Endothelial cell (in vitro differentiated cells): ENCODE data around the gene CROCC. TPM values are rescaled to one million over a fixed set of nuclear protein-coding genes. Genes with fewer than 3 reads are reported as not detected.
"Not testable (repeated sequence)": the region's sequence is repeated elsewhere in the genome, so short reads cannot be mapped to it uniquely, and the experiment has no call there.

ENCODE experiments used
- DNase-seq: peaks from one replicate; pipeline ENCODE4 v3.0.0; 2021; ENCODE audit warnings: low spot score
- H3K27ac Mint-ChIP-seq: one replicate; pipeline ENCODE4 v1.8.0; 2021; ENCODE audit warnings: mixed read lengths, inconsistent platforms; ENCODE audit not compliant: unreplicated experiment
- H3K27me3 Mint-ChIP-seq: one replicate; pipeline ENCODE4 v1.8.0; 2021; ENCODE audit warnings: mild to moderate bottlenecking, moderate library complexity, mixed read lengths, inconsistent platforms; ENCODE audit not compliant: unreplicated experiment
- H3K36me3 Mint-ChIP-seq: one replicate; pipeline ENCODE4 v1.8.0; 2021; ENCODE audit warnings: mild to moderate bottlenecking, low read depth, mixed read lengths, inconsistent platforms; ENCODE audit not compliant: unreplicated experiment
- H3K4me1 Mint-ChIP-seq: one replicate; pipeline ENCODE4 v1.8.0; 2021; ENCODE audit warnings: mild to moderate bottlenecking, mixed read lengths, inconsistent platforms; ENCODE audit not compliant: unreplicated experiment
- H3K4me3 Mint-ChIP-seq: one replicate; pipeline ENCODE4 v1.8.0; 2021; ENCODE audit warnings: mild to moderate bottlenecking, mixed read lengths, inconsistent platforms; ENCODE audit not compliant: unreplicated experiment
- H3K9me3 Mint-ChIP-seq: one replicate; pipeline ENCODE4 v1.8.0; 2021; ENCODE audit warnings: mixed read lengths, inconsistent platforms; ENCODE audit not compliant: unreplicated experiment
- CTCF ChIP-seq: fragments of 200-600 bp; sonication (generic); IDR thresholded peaks from one replicate; pipeline ENCODE4 v1.5.0; 2021; ENCODE audit warnings: antibody characterized with exemption; ENCODE audit not compliant: unreplicated experiment
- total RNA-seq: library from RNA; stranded (reverse); fragmentation: NEBNext Ultra II Directional; extraction: Animal tissue kit (Norgen Biotek cat#: 25700); gene quantifications from one replicate; pipeline ENCODE4 v1.2.1, GENCODE V29; 2021; ENCODE audit not compliant: unreplicated experiment

Gene CROCC
- total RNA-seq, 1 donor from 2014 or later, result 38.9 TPM

GRCh38 chr1:16952376-16952775 is 30.6 kb downstream of the CROCC start:
- not testable (repeated sequence) for DNase-seq, H3K36me3 Mint-ChIP-seq, H3K4me3 Mint-ChIP-seq, H3K27me3 Mint-ChIP-seq, H3K9me3 Mint-ChIP-seq, H3K27ac Mint-ChIP-seq, H3K4me1 Mint-ChIP-seq

GRCh38 chr1:16954579-16954978 is 32.8 kb downstream of the CROCC start:
- H3K4me3 Mint-ChIP-seq, result no peak overlapping the region
- H3K4me1 Mint-ChIP-seq, result no peaks in the 10 kb centered on the region
- no peak for DNase-seq
- no peaks in the 10 kb centered on the region for H3K9me3 Mint-ChIP-seq
- no peak for TF ChIP-seq CTCF
- no peak overlapping the region for H3K27ac Mint-ChIP-seq
- no peaks in the 10 kb centered on the region for H3K36me3 Mint-ChIP-seq
- peaks cover 2% of the 10 kb centered on the region for H3K27me3 Mint-ChIP-seq

- no peak for DNase-seq
Observed at GRCh38 chr1:16955186-16955585, 33.5 kb downstream of the CROCC start.

GRCh38 chr1:16956775-16957174 is 35.0 kb downstream of the CROCC start:
- Mint-ChIP-seq H3K27ac (no peak overlapping the region), H3K36me3 (no peaks in the 10 kb centered on the region), H3K27me3 (peaks cover 2% of the 10 kb centered on the region), H3K4me1 (no peaks in the 10 kb centered on the region), H3K4me3 (no peak overlapping the region), H3K9me3 (no peaks in the 10 kb centered on the region)
- TF ChIP-seq CTCF, result no peak
- no peak for DNase-seq

More at GRCh38 chr1:16955186-16955585, 33.5 kb downstream of the CROCC start:
- H3K4me1 Mint-ChIP-seq, result no peaks in the 10 kb centered on the region
- H3K27me3 Mint-ChIP-seq, result peaks cover 2% of the 10 kb centered on the region
- H3K27ac Mint-ChIP-seq, result no peak overlapping the region
- H3K9me3 Mint-ChIP-seq, result no peaks in the 10 kb centered on the region
- H3K4me3 Mint-ChIP-seq, result no peak overlapping the region
- TF ChIP-seq CTCF, result no peak
- no peaks in the 10 kb centered on the region for H3K36me3 Mint-ChIP-seq

- peaks cover 2% of the 10 kb centered on the region for H3K27me3 Mint-ChIP-seq
- H3K4me3 Mint-ChIP-seq, result no peak overlapping the region
- H3K36me3 Mint-ChIP-seq, result no peaks in the 10 kb centered on the region
- TF ChIP-seq CTCF, result no peak
- H3K27ac Mint-ChIP-seq, result no peak overlapping the region
- no peaks in the 10 kb centered on the region for H3K9me3 Mint-ChIP-seq
- H3K4me1 Mint-ChIP-seq, result no peaks in the 10 kb centered on the region
- DNase-seq, result no peak
Observed at GRCh38 chr1:16957731-16958130, 36.0 kb downstream of the CROCC start.

- no peak for TF ChIP-seq CTCF
- no peaks in the 10 kb centered on the region for H3K4me1 Mint-ChIP-seq
- no peak overlapping the region for H3K27ac Mint-ChIP-seq
- H3K9me3 Mint-ChIP-seq, result no peaks in the 10 kb centered on the region
- H3K27me3 Mint-ChIP-seq, result peaks cover 2% of the 10 kb centered on the region
- H3K36me3 Mint-ChIP-seq, result no peaks in the 10 kb centered on the region
- no peak overlapping the region for H3K4me3 Mint-ChIP-seq
- no peak for DNase-seq
Observed at GRCh38 chr1:16958475-16958874, 36.7 kb downstream of the CROCC start.
